Measurements from ENCODE around the gene ORC5.

The ORC5 gene

GRCh38 chr7:104127204-104127603 is 80.6 kb downstream of the ORC5 start:
- DNase-seq = no peak

GRCh38 chr7:104126411-104126841 is 81.4 kb downstream of the ORC5 start:
- DNase-seq = no peak

- no peak for DNase-seq
Measured at GRCh38 chr7:104124893-104125477, 82.8 kb downstream of the ORC5 start.

- DNase-seq = no peak
Measured at GRCh38 chr7:104124469-104124868, 83.3 kb downstream of the ORC5 start.

- DNase-seq = no peak
Measured at GRCh38 chr7:104123786-104124185, 84.0 kb downstream of the ORC5 start.

- no peak for DNase-seq
Measured at GRCh38 chr7:104113788-104114187, 94.0 kb downstream of the ORC5 start.

GRCh38 chr7:104112623-104113022 is 95.2 kb downstream of the ORC5 start:
- DNase-seq = no peak

- no peak for DNase-seq
Measured at GRCh38 chr7:104111271-104111670, 96.5 kb downstream of the ORC5 start.

GRCh38 chr7:104106108-104106905 is 101.5 kb downstream of the ORC5 start:
- DNase-seq = peak in 1 of 58 donors; percentile 18

- DNase-seq = no peak
Measured at GRCh38 chr7:104098890-104099289, 108.9 kb downstream of the ORC5 start.

- DNase-seq = no peak
Measured at GRCh38 chr7:104096683-104097082, 111.1 kb downstream of the ORC5 start.

GRCh38 chr7:104093127-104093526 is 114.7 kb downstream of the ORC5 start:
- DNase-seq = no peak

- DNase-seq = no peak
Measured at GRCh38 chr7:104091242-104091641, 116.6 kb downstream of the ORC5 start.

GRCh38 chr7:104089612-104090011 is 118.2 kb downstream of the ORC5 start:
- DNase-seq = peak in 2 of 58 donors; percentile 3 to 12

GRCh38 chr7:104089061-104089460 is 118.8 kb downstream of the ORC5 start:
- no peak for DNase-seq

All from anterior cingulate cortex (tissue), 58 donors.